ENCODE measurements around the gene METTL8.
"Not testable (repeated sequence)": the region's sequence is repeated elsewhere in the genome, so short reads cannot be mapped to it uniquely, and the experiment has no call there.

The METTL8 gene

GRCh38 chr2:171345971-171346722 is 87.6 kb downstream of the METTL8 start:
- DNase-seq (ENCODE audit: low spot score): no peak

GRCh38 chr2:171344182-171344581 is 89.6 kb downstream of the METTL8 start:
- DNase-seq (ENCODE audit: low spot score): no peak

- DNase-seq (ENCODE audit: low spot score): no peak
These were observed 91.8 kb downstream of the METTL8 start for GRCh38 chr2:171342067-171342413.

GRCh38 chr2:171341394-171342066 is 92.3 kb downstream of the METTL8 start:
- DNase-seq (ENCODE audit: low spot score): no peak

- no peak for DNase-seq (ENCODE audit: low spot score)
These were observed 98.8 kb downstream of the METTL8 start for GRCh38 chr2:171334946-171335345.

- DNase-seq (ENCODE audit: low spot score): no peak
These were observed 99.6 kb downstream of the METTL8 start for GRCh38 chr2:171334171-171334570.

GRCh38 chr2:171330155-171330956 is 103.4 kb downstream of the METTL8 start:
- no peak for DNase-seq (ENCODE audit: low spot score)

GRCh38 chr2:171327043-171327496 is 106.7 kb downstream of the METTL8 start:
- no peak for DNase-seq (ENCODE audit: low spot score)

GRCh38 chr2:171325886-171326585 is 107.8 kb downstream of the METTL8 start:
- no peak for DNase-seq (ENCODE audit: low spot score)

- DNase-seq (ENCODE audit: low spot score): no peak
These were observed 109.7 kb downstream of the METTL8 start for GRCh38 chr2:171323971-171324528.

GRCh38 chr2:171322928-171323327 is 110.9 kb downstream of the METTL8 start:
- no peak for DNase-seq (ENCODE audit: low spot score)

GRCh38 chr2:171320731-171321130 is 113.1 kb downstream of the METTL8 start:
- no peak for DNase-seq (ENCODE audit: low spot score)

GRCh38 chr2:171320208-171320621 is 113.6 kb downstream of the METTL8 start:
- no peak for DNase-seq (ENCODE audit: low spot score)

GRCh38 chr2:171319164-171319810 is 114.5 kb downstream of the METTL8 start:
- no peak for DNase-seq (ENCODE audit: low spot score)

- no peak for DNase-seq (ENCODE audit: low spot score)
These were observed 115.3 kb downstream of the METTL8 start for GRCh38 chr2:171318463-171318934.

- DNase-seq (ENCODE audit: low spot score): no peak
These were observed 116.2 kb downstream of the METTL8 start for GRCh38 chr2:171317492-171318125.

GRCh38 chr2:171316755-171317337 is 116.9 kb downstream of the METTL8 start:
- no peak for DNase-seq (ENCODE audit: low spot score)

- DNase-seq (ENCODE audit: low spot score): no peak
These were observed 117.6 kb downstream of the METTL8 start for GRCh38 chr2:171316220-171316619.

- no peak for DNase-seq (ENCODE audit: low spot score)
These were observed 118.0 kb downstream of the METTL8 start for GRCh38 chr2:171315781-171316180.

- DNase-seq (ENCODE audit: low spot score): not testable (repeated sequence)
These were observed 121.6 kb downstream of the METTL8 start for GRCh38 chr2:171312182-171312581.

All from hepatic stellate cell (primary cell).